ENCODE measurements around the gene ARHGEF2.

GRCh38 chr1:155981266-155982088, 3.1 kb upstream of the ARHGEF2 start:
- TF ChIP-seq, protein P1, sequence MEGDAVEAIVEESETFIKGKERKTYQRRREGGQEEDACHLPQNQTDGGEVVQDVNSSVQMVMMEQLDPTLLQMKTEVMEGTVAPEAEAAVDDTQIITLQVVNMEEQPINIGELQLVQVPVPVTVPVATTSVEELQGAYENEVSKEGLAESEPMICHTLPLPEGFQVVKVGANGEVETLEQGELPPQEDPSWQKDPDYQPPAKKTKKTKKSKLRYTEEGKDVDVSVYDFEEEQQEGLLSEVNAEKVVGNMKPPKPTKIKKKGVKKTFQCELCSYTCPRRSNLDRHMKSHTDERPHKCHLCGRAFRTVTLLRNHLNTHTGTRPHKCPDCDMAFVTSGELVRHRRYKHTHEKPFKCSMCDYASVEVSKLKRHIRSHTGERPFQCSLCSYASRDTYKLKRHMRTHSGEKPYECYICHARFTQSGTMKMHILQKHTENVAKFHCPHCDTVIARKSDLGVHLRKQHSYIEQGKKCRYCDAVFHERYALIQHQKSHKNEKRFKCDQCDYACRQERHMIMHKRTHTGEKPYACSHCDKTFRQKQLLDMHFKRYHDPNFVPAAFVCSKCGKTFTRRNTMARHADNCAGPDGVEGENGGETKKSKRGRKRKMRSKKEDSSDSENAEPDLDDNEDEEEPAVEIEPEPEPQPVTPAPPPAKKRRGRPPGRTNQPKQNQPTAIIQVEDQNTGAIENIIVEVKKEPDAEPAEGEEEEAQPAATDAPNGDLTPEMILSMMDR (conservative IDR thresholded peaks at IDR 0.05), result no peak
- TF ChIP-seq EZH2 (IDR thresholded peaks at IDR 0.05; ENCODE audit: low read depth), result no peak

All from PC-9 (cell line).